Measurements from ENCODE around the gene MPV17.

DNA sequence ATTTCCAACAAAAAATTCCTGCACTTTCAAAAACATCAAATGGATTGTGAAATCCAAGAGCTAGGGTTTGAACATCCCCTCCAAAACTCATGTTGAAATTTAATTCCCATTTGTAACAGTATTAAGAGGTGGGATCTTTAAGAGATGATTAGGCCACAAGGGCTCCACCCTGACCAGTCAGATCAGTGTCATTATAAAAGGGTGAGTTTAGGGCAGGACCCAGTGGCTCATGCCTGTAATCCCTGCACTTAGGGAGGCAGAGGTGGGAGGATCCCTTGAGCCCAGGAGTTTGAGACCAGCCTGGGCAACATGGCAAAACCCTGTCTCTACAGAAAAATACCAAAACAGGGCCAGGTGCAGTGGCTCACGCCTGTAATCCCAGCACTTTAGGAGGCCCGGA, 24.7 kb upstream of the MPV17 start:
- TF ChIP-seq, protein P1, sequence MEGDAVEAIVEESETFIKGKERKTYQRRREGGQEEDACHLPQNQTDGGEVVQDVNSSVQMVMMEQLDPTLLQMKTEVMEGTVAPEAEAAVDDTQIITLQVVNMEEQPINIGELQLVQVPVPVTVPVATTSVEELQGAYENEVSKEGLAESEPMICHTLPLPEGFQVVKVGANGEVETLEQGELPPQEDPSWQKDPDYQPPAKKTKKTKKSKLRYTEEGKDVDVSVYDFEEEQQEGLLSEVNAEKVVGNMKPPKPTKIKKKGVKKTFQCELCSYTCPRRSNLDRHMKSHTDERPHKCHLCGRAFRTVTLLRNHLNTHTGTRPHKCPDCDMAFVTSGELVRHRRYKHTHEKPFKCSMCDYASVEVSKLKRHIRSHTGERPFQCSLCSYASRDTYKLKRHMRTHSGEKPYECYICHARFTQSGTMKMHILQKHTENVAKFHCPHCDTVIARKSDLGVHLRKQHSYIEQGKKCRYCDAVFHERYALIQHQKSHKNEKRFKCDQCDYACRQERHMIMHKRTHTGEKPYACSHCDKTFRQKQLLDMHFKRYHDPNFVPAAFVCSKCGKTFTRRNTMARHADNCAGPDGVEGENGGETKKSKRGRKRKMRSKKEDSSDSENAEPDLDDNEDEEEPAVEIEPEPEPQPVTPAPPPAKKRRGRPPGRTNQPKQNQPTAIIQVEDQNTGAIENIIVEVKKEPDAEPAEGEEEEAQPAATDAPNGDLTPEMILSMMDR (IDR thresholded peaks at IDR 0.05), result no peak
- no peak for TF ChIP-seq EZH2 (IDR thresholded peaks at IDR 0.05; ENCODE audit: borderline replicate concordance, insufficient read depth, low read depth, low read length, poor library complexity, severe bottlenecking)

Data from B cell (primary cell).